Fibroblast of skin of left biceps (primary cell): ENCODE results near the gene BTBD1.

Experiments
- DNase-seq, 2 experiments: peaks; one replicate each; pipeline ENCODE4 v3.0.0-alpha.2; 2013; ENCODE audit warnings: low read depth in 2 of 2

BTBD1 gene

DNA sequence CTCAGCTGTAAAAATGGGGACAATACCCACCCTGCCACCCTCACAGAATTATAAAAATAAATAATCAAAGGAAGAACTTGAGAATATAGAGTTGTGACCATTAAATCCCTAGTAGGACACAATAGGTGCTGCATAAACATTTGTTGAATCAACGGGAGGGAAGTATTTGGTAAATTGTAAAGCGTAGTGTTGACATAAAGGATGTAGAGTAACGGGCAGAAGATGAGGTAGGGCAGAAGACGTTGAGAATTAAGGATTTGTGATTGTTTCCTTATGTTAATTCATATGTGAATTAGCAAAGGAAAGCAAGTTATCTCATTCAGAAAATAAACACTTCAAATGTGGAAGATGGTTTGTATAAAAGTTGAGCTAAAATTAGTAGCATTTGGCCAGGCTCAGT is 73.9 kb downstream of the BTBD1 start:
- DNase-seq = no peak

DNA sequence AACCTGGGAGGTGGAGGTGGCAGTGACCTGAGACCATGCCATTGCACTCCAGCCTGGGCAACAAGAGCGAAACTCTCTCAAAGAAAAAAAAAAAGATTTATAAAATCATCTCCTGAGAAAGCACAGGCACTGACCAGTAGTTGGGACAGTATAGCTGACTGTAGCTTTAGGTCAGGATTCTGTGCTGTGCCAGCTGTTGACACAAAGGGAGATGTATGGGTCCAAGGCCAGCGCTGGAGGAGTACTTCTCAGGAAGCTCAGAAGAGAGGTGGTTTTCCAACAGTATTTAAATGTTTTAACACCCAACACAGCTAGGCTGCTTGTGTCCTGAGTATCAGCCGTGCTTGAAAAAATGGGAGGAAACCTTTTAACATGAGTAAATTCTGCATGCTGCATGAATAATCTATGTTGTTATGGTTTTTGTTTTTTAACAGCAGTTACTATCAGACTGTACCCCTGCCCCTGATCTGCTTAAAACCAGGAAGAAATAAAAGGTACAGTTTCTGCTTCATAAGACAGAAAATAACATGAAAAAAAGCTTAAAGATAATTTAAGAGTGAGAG is 74.5 kb downstream of the BTBD1 start:
- DNase-seq = no peak

- DNase-seq = no peak
These were observed 80.6 kb downstream of the BTBD1 start for GRCh38 chr15:82986442-82986780.

DNA sequence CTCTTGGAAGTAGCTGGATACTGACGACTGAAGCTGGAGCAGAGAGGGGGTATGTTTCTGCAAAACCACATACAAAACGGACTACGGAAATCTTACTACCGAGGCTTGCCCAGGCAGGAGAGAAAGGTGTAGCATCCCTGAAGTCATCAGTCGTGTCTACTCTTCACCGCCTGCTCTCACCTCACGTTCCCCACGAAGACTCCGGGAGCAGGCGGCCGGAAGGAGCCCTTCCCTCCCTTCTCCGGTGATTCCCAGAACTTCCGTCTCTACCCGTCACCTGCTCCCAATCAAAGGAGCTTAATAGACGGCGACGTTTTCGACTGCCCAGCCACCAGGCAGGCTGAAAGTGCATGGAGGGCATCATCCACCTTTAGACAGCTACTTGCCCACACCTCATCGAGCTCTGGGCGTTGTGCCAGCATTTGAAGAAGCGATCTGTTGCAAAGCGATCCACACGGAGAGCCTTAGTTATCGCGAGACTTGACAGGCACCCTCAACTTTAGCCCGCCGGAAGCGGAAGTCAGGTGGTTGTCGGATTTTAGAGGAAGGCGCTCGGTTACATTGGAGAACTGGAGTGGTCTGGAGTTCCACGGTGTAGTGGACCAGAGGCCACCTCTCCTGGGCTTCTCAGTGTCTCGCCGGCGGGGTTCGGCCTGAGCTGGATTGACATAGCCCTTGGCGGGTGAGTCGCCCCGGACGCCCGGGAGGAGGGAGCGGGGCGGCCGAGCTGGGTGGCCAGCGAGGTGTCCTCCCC is 81.2 kb downstream of the BTBD1 start, which contains the start of gene RAMAC:
TSS of gene RAMAC (plus strand) at position 523 of the 754 bp plus-strand sequence. CDS start 2,809 bp downstream, outside the sequence.
- peak; percentile 89 to 90 for DNase-seq

DNA sequence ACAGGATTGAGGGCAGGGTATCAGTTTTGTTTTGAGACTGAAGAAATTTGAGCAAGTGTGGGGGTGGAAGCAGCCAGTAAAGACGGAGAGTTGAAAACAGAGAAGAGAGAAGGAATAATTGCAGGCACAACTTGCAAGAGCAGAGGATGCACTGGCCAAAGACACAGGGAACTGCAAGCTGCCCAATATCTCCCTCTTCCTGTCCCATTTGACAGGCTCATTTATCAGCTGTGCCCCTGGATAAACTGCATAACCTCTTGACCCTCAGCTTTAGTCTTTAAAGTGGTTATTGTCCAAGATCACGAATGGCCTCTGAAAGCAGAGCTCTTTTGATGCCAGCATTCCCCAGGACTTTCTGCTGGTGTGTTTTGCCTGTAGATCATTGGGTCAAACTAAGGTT is 86.1 kb downstream of the BTBD1 start:
- no peak for DNase-seq

DNA sequence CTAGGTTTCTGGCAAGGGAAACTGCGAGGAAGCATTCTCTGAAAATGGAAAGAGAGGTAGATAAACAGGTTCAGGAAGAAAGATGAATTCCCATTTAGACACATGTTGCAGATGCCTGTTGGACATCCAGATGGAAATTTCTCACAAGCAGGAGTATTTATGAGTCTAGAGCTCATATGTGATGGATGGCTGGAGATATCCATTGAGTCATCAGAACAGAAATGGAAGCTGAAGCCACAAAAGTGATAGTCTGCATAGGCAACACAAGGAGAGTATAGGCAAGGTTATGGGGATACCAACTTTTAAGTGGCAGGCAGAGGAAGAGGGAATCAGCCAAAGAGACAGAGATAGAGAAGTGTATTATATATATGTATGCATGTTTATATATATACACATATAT is 87.3 kb downstream of the BTBD1 start:
- DNase-seq = no peak

DNA sequence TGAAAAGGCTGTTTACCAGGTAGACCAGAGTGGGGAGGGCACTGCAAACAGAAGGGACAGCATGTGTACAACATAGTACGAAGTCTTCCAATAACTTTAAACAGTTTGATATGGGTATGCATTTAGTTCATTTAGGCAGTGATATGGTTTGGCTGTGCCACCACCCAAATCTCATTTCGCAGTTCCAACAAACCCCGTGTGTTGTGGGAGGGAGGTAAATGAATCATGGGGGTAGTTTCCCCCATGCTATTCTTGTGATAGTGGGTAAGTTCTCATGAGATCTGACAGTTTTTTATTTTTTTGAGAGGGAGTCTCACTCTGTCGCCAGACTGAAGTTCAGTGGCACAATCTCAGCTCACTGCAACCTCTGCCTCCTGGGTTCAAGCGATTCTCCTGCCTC is 88.6 kb downstream of the BTBD1 start:
- DNase-seq = no peak

GRCh38 chr15:82977076-82977475 is 90.0 kb downstream of the BTBD1 start:
- no peak for DNase-seq

DNA sequence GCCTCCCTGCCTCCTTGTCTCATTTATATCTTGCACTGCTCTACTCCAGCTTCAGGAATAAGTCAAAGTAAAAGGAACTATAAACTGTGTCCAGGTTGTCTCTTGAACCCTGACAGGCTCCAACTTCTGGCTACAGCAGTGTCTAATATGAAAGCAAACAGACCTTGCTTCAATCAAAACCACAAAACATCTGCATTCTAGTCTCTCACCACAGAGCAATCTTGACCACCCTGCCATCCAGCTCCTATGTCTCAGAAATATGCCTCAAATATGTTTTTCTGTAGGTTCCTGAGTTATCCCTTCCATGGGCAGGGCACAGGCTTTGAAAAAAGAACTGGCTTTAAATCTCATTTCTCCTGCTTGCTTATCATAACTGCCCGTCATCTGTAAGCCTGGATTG is 94.1 kb downstream of the BTBD1 start:
- no peak for DNase-seq

DNA sequence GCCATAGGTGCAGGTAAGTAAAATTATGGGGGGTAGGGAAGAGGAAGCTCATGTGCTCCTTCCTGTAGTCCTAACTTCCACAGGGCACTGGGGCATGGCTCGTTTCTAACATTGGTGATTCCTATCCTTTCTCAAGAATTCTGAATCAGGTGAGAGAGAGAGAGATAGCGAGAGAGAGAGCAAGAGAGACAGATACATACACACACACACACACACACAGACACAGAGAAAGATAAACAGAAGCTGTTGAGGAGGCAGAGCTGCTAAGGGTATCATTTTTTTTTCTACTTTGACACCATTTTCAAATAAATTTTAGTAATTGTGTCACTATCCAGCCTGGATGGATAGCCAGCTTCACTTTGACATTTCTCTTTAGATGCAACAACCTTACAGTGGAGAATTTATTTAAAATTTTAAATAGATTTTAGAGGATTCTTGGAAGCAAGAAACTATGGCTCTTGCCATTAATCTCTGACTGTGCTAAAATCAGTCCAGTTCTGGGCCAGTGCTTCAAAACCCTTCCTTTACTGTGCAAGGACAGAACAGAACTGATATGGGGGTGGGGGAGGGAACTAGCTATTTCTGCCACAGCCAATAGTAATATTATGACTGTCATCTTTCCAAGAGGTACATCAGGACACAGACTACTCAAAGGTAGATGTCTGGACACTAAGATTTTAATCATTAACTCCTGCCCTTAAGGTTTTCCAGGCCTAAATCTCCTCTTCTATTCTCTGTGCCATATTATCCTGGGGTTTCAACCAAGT is 95.7 kb downstream of the BTBD1 start:
- DNase-seq = no peak

DNA sequence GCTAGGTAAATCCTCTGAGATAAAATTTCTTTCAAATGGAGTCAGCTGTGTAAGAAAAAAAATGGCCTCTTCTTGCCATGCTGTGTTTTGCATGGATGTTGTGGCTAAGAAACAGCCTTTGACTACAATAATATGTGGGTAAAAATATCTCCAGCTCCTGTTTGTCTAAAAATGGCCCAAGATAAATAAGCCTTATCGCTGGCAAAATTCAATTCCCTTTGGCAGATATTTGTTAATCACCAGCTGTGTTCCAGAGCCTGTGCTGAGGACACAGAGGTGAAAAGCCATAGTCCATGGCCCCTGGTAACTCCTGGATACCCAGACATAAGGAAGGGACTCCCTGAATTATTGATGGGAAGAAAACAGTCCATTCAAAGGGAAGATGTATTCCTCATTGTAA is 96.4 kb downstream of the BTBD1 start:
- DNase-seq = no peak

- no peak for DNase-seq
These were observed 96.9 kb downstream of the BTBD1 start for GRCh38 chr15:82970078-82970686.

- no peak for DNase-seq
These were observed 97.7 kb downstream of the BTBD1 start for GRCh38 chr15:82969353-82969752.

GRCh38 chr15:82968066-82968465 is 99.0 kb downstream of the BTBD1 start:
- peak; percentile 32 to 47 for DNase-seq

GRCh38 chr15:82966671-82967071 is 100.4 kb downstream of the BTBD1 start:
- no peak for DNase-seq
